GM19452 (cell line): ENCODE measurements around the gene CDC42SE2.
"Not testable (repeated sequence)": the region's sequence is repeated elsewhere in the genome, so short reads cannot be mapped to it uniquely, and the experiment has no call there.

Experiments used
- ATAC-seq: cut with Tn5 transposase; IDR thresholded peaks from one replicate; pipeline ENCODE4 v1.9.1; 2021; ENCODE audit not compliant: unreplicated experiment

The CDC42SE2 gene

DNA sequence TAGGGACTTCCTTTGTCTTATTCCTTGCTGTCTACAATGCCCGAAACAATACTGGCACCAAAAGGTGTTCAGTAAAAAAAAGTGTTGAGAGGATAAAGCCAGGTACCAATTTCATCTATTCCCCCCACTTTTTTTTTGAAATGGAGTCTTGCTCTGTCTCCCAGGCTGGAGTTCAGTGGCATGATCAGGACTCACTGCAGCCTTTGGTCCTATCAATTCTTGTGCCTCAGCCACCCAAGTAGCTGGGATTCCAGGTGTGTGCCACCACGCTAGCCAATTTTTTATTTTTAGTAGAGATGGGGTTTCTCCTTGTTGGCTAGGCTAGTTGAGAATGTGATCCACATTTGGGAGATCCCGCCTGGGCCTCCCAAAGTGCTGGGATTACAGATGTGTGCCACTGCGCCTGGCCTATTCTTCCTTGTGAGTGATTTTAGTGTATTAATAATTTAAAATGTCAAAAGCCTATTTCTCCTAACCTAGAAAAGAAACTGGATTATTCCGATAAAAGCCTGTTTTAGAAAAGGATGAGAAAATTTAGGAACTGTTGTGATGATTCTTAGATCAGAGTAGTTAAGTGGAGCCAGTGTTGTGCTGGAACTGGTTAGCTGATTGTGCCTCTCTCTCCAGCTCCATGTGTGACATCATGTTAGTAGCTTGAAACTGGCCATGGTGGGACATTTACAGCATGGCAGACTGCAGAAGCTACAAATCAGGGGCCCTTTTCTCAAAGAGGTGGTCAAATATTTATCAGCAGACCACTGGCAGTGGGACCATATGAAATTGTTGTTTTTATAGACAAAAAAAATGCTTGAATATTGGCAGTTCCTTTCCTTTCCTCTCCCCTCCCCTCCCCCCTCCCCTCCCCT lies 14.3 kb downstream of the CDC42SE2 start:
- no peak for ATAC-seq

DNA sequence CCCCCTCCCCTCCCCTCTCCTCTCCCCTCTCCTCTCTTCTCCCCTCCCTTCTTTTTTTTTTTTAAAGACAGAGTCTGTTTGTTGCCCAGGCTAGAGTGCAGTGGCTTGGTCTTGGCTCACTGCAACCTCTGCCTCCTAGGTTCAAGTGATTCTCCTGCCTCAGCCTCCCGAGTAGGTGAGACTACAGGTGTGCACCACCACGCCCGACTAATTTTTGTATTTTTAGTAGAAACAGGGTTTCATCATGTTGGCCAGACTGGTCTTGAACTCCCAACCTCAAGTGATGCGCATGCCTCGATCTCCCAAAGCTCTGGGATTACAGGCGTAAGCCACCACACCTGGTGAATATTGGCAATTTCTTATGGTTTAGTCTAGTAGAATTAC lies 14.9 kb downstream of the CDC42SE2 start:
- ATAC-seq: not testable (repeated sequence)

DNA sequence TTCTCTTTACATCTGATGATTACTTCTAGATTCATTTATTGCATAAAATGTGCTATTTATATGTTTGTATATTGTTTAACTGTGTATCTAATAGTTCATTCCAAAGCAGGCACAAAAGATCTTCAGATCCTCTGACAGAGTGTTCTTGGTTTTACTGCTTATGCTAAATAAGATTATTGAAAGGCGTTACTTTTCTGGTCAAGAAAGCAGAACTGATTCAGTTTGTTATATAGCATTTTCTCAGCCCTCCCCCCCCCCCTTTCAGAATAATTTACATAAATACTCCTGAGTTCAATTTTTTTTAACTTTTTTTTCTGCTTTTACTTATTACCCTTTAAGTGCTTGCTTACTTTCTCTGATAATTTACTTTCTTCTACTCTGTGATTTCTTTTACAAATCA lies 15.4 kb downstream of the CDC42SE2 start:
- ATAC-seq: no peak

DNA sequence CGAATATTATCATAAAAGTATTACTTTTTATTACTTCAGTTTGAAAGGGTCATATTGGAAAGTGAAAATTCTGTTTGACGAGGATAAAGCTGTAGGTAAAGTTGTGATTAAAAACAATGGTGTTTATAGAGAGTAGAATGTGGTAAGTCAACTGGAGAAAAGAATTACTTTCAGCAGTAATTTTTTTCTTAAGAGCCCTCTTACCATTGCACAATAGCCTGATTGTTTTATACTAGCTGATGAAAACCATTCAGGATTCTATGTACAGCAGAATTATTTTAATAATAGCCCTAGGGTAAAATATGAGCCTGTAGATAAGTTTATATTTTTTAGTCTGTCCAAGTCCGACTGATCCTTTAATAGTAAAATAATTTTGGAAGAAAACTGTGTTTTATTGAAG lies 16.6 kb downstream of the CDC42SE2 start:
- no peak for ATAC-seq

DNA sequence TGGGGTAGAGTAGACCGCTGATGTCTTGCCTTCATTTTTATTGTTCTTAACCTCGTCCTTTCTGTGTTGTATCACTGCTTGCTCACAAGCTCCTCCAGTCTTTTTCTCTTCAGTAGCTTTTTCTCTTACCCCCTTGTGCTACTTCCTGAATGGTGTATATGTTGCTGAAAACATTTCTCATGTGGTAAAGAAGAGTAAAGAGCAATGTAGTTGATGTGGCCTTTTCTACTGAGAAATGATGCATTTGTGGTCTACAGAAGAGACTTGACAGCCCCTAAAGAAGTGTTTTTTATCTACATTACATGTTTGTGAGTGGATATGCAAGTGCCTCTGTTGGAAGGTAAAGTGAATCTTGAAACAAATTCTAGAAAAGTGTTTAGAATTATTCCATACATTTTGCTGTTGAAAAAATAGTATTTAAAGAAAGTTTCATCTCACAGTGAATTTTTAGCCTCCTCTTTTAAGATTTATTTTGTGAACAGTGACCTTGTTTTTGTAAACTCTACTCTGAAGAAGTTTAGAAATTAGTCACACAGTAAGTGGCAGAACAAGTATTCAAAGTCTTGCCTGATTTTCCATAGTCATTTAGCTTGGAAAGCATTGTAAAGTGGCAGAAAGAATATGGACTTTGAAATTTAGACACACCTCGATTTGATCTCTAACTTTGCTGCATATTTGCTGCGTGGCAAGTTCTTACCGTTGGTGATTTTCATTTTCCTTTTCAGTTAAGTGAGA lies 17.4 kb downstream of the CDC42SE2 start:
- ATAC-seq: peak; percentile 48

DNA sequence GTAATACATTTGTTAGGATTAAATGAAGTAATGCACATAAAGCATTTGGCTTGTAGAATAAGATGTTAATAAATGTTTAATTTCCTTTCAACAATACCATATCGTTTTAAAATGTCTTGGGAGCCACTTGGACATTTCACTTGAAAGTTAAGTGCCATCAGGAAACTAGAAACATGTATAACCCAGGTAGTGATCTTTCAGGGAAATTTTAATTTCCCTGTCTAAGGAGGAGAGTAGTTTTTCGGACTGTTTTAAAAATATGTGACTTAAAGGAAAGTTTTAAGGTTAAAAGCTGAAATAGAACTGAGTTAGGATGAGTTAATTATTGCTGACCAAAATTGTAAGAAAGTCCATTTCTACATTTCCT lies 18.0 kb downstream of the CDC42SE2 start:
- ATAC-seq: no peak

DNA sequence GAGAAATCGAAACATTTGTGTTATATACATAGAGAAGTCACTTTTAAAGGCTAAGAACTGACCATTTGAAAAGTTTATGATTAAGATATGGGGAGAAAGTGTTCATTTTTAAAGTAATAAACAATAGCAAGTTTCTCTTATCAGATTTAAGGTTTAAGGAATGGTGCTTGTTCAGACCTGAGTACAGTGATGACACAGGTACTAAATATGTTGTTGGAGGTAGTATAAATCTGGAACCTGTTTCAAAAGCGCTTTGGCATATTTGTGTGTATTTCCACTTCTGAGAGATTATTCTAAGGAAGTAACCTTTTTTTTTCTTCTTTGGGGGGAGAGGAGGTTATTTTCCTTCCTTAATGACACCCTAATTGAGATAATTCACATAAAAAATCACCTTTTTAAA lies 18.4 kb downstream of the CDC42SE2 start:
- ATAC-seq: no peak

DNA sequence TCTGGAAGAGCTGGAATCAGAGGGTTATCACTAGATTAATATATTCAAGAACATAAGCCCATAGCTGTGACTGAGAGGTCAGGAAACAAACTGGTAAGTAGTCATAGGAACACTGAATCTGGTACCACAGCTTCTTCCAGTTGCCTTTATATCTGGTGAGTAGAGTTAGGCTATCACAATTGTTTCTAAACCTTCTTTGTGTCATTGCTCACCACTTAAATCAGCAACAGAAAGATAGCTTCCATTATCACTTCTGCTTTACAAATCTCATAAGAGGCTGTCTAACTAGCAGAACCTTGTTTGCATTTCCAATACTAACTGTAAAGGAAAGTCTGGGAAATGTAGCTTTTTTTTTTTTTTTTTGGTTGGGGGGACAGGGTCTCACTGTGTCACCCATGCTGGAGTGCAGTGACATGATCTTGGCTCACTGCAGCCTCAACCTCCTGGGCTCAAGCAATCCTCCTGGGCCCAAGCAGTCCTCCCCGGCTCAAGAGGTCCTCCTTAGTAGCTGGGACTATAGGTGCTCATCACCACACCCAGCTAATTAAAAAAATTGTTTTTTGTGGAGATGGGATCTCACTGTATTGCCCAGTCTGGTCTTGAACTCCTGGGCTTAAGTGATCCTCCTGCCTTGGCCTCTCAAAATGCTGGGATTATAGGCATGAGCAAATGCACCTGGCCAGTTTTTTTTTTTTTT lies 22.0 kb downstream of the CDC42SE2 start:
- ATAC-seq: no peak

DNA sequence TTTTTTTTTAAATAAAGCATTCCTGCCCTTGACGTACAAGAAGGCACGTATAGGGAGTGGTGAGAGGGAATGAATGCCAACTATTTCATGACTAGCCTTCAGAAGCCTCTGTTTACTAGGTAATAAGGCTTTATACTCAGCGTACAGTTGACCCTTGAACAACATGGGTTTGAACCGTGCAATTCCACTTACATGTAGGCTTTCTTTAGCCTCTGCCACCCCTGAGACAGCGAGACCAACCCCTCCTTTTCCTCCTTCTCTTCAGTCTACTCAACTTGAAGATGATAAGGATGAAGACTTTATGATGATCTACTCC lies 22.5 kb downstream of the CDC42SE2 start:
- ATAC-seq: no peak

DNA sequence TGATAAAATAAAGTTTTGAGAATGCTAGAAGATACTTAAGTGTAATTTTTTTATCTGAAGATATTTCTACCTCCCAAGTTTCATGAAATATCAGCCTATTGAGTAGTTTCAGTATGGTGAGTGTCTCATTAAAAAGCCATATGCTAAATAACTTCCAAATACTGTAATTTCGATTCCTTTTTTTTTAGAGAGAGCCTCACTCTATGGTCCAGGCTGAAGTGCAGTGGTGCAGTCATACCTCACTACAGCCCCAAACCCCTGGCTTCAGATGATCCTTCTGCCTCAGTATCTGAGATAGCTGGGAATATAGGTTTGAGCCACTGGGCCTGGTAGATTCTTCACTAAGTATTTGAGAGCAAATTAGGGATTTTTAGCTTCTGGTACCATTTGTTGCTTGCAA lies 24.5 kb downstream of the CDC42SE2 start:
- ATAC-seq: no peak

DNA sequence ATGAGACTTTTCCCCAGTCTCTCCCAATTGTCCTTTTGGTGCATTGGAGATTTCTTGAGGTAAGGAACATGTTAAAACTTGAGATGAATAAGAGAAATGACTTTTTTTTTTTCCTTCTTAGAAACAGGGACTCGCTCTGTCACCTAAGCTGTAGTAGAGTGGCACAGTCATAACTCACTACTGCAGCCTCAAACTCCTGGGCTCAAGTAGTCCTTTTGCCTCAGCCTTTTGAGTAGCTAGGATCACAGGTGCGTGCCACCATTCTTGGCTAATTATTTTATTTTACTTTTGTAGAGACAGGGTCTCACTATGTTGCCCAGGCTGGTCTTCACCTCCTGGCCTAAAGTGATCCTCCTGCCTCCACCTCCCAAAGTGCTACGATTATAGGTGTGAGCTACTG lies 25.9 kb downstream of the CDC42SE2 start:
- peak; percentile 59 for ATAC-seq

DNA sequence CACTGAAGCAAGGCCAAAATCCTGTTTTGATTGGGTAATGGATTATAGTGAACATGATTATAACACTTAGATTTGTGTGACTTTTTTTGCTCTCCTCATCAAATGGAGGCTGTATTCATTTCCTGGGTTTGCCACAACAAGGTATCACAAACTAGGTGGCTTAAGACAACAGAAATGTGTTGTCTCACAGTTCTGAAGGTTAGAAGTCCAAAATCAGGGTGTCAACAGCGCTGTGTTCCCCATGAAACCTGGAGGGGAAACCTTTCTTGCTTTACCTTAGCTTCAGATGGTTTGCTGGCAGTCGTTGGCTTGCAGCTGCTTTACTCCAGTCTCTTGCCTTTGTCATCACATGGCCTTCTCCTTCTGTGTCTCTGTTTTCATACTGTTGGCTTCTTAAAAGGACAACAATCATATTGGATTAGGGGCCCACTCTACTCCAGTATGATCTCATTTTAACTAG lies 32.4 kb downstream of the CDC42SE2 start:
- no peak for ATAC-seq

DNA sequence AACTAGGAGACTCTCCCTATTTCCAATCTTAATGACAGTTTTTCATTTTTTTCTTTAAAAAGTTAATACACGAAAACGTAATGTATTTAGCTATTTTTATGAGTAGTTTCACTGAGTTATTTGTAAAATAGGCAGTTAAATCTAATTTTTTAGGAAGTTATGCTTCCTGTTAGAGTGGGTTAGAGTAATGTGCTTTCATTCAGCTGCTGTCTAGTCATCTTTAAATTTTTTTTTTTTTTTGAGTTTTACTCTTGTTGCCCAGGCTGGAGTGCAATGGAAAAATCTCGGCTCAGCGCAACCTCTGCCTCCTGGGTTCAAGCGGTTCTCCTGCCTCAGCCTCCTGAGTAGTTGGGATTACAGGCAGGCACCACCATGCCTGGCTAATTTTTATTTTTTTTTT lies 34.0 kb downstream of the CDC42SE2 start:
- no peak for ATAC-seq

DNA sequence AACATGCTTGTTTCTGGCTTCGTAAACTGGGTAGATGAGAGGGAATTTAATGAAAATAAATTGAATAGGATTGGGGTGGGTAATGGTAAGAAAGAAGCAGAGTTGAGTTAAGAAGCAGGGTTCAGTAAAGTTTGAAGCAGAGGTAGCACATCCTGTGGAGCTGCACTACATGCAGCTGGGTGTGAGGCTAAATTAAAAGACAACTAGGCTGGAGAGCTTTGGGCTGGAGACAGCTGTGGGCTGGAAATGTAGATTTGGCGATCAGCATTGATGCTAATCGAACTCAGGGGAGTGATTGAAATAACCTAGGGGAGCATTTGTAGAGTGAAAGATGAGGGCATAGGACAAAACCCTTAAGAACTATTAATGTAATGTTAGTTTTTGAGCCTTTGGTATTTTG lies 35.6 kb downstream of the CDC42SE2 start:
- ATAC-seq: no peak

DNA sequence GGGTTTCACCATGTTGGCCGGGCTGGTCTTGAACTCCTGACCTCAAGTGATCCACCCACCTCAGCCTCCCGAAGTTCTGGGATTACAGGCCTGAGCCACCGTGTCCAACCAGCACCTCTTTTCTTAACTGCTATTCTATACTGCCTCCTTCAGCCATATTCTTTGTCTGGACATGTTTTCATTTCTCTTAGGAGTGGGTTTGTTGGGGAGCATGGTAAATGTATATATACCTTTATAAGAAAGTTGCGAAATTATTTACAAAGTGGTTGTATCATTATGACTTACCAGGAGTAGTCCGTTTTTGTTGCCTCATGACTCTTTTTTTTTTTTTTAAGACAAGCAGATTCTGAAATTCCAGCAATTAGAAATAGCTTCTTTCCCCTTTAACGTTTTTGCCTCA lies 38.7 kb downstream of the CDC42SE2 start:
- no peak for ATAC-seq

DNA sequence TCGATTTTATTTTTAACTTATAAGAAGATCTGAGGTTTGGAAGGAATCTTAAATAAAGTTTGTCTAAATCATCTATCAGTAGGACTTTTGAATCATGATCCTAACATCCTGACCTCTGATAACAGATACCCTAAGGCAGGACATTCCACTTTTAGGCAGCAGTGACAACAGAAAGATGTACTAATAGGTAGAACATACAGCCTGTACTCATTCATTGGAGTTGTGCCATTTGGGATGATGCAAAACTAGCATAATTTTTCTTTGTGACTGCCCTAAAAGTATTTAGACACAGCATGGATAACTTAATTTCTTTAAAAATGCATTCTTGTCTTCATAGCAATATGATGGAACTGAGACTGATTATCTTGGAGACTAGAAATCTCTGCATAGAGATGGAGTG lies 39.7 kb downstream of the CDC42SE2 start:
- no peak for ATAC-seq

DNA sequence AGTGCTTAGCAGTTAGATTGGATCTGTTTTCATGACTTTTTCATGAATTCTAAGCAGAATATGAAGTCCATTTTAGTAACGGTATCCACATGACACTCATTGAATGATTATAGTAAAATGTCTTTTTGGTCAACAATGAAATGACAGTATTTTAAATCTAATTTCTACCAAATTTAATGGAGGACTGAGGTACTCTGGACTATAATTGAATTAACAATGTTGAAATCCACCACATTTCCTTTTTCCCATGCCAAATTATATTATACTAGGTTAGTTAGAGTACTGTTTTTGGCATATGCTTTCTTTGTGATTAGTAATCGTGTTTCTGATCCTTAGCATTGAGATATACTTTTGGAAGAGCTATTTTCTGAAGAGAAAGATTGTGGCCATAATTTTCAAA lies 40.6 kb downstream of the CDC42SE2 start:
- no peak for ATAC-seq

DNA sequence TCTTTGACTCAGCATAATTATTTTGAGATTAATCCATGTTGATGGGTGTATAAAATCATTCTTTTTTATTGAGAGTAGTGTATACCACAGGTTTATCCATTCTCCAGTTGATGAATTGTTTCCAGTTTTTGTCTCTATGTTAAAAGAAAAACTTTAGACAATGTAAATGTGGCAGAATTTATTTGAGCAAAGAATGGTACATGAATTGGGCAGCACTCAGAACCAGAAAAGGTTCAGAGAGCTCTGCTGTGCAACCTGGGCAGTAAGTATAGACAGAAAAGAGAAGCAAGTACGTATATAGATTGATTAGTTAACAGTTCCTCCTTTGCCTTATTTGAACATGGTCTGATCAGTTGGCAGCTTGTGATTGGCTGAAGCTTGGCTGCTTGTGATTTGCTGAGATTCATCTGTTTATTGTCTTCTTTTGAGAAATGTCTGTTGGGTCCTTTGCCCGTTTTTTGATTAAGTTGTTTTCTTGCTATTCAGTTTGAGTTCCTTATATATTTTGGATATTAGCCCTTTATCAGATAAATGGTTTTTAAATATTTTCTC lies 41.4 kb downstream of the CDC42SE2 start:
- ATAC-seq: no peak

DNA sequence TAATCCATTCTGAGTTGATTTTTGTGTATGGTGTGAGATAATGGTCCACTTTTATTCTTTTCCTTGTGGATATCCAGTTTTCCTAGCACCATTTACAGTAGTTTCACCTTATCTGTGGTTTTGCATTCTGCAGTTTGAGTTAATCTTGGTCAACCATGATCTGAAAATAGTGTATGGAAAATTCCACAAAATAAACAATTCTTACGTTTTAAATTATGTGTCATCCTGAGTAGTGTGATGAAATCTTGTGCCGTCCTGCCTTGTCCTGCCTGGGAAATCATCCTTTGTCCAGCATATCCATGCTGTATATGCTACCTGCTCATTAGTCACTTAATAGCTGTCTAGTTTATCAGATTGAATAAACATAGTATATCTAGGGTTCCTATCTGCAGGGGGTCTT lies 42.1 kb downstream of the CDC42SE2 start:
- ATAC-seq: no peak

DNA sequence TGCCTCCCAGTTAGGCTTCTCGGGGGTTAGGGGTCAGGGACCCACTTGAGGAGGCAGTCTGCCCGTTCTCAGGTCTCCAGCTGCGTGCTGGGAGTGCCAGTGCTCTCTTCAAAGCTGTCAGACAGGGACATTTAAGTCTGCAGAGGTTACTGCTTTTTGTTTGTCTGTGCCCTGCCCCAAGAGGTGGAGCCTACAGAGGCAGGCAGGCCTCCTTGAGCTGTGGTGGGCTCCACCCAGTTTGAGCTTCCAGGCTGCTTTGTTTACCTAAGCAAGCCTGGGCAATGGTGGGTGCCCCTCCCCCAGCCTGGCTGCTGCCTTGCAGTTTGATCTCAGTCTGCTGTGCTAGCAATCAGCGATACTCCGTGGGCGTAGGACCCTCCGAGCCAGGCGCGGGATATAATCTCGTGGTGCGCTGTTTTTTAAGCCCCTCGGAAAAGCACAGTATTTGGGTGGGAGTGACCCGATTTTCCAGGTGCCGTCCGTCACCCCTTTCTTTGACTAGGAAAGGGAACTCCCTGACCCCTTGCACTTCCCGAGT lies 48.5 kb downstream of the CDC42SE2 start:
- ATAC-seq: not testable (repeated sequence)

DNA sequence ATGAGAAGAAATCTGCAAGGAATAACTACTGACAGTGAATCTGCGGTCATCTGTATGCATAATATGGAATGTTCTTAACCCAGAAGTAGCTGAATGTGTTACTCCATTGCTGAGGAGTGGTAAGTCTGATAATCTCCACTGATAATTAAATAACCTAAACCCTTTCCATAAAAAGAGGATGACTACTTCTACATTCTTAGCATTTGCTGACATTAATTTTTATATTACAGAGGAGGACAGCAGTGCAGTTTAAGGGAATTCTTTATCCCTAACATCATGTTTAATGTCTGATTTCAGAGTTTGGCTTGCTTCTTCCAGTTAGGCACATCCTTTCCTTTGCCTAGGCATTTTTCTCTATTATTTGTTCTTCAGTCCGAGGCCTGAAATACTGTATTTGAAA lies 52.2 kb downstream of the CDC42SE2 start:
- ATAC-seq: no peak
